ENCODE data around the gene SMARCD1.
"Not testable (repeated sequence)": the region's sequence is repeated elsewhere in the genome, so short reads cannot be mapped to it uniquely, and the experiment has no call there.

The SMARCD1 gene

DNA sequence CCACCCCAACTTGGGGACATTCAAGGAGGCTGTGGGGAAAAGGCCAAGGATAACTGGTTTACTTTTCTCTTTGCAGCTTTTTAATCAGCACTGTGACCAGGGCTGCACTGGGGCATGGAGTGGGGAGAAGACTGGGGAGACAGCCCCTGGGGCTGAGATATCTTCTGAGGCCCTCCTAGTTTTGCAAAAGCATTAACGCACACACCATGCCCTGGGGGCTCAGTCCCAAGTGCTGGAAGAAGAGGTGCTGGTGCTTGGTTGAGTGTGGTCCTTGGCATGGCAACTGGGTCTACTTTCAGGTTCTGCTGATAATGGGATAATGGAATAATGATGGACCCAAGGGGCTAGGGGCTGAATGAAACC is 9.4 kb upstream of the SMARCD1 start:
- DNase-seq (ENCODE audit: low read depth in 1 of 2, low spot score in 1 of 2): no peak

DNA sequence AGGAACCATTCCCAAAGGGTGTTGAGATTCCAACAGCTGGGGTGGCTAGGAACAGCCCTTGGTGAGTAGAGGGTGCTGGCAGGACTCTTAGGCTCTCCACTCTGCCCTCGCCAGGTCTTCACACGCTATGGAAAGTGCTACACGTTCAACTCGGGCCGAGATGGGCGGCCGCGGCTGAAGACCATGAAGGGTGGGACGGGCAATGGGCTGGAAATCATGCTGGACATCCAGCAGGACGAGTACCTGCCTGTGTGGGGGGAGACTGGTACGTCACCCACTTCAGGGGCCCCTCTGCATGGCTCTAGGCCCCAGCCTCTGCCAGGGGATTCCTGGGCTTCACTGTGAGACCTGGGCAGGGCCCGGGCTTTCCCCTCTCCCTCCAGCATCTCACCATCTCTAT is 8.0 kb upstream of the SMARCD1 start:
- DNase-seq (ENCODE audit: low read depth in 1 of 2, low spot score in 1 of 2): no peak

DNA sequence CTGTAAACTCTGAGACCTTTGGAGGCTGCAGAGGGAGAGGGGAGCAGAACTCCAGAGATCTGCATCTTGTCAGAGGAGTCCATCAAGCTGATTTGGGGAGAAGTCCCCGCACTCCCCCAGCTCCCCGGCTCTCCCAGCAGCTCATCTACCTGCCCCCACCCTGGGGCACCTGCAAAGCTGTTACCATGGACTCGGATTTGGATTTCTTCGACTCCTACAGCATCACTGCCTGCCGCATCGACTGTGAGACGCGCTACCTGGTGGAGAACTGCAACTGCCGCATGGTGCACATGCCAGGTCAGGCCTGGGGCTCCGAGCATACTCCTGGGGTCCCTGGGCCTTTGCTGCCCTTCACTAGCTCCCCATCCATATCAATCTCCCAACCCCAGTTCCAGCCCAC is 6.9 kb upstream of the SMARCD1 start:
- DNase-seq (ENCODE audit: low read depth in 1 of 2, low spot score in 1 of 2): no peak

DNA sequence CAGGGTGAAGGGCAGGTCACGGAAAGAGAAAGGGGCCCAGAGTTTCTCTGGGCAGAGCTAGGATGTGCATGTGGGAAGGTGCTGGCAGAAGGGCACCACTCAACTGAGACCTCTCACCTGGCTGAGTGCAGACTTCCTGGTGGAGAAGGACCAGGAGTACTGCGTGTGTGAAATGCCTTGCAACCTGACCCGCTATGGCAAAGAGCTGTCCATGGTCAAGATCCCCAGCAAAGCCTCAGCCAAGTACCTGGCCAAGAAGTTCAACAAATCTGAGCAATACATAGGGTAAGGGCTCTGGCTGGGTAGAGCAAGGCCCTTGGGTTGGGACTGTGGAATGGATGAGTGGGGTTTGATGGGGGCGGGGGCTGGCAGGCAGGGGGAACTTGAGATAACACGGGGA is 5.4 kb upstream of the SMARCD1 start:
- no peak for DNase-seq (ENCODE audit: low read depth in 1 of 2, low spot score in 1 of 2)

DNA sequence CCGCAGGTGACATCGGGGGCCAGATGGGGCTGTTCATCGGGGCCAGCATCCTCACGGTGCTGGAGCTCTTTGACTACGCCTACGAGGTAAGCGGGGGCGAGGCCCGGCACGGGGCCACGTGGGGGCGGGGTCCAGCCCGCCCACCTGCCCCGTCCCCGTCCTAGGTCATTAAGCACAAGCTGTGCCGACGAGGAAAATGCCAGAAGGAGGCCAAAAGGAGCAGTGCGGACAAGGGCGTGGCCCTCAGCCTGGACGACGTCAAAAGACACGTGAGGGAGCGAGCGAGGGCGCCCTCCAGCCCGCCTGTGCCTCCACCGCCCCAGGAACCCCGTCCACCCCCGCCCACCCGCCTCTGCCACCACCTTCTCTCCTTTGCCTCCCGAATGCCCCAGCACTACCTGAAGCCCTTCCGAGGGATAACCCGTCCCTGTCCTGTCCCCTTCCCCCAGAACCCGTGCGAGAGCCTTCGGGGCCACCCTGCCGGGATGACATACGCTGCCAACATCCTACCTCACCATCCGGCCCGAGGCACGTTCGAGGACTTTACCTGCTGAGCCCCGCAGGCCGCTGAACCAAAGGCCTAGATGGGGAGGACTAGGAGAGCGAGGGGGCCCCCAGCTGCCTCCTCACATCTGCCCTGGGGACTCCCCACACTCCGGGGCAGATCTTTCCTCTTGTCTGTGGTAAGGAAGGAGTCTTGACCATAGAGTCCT is 3.9 kb upstream of the SMARCD1 start:
- DNase-seq (ENCODE audit: low read depth in 1 of 2, low spot score in 1 of 2): no peak

DNA sequence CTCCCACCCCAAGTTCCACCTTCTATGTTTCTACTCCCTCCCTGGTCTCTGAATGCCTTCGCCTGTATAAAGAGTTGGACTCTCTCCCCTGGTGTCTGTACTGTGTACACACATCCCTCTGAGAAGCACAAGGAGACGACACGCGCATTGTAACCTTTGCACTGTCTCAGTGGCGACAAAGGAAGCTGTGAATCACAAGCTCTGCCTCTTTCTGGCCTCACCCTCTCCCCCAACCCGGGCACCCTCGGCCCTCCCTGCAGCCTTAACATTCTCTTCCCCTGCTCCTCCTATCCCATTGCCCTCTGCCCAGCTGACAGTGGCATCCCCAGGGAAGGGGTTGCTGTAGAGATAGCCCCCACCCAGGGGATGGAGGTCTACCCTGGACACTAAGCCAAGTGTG is 2.5 kb upstream of the SMARCD1 start:
- no peak for DNase-seq (ENCODE audit: low read depth in 1 of 2, low spot score in 1 of 2)

DNA sequence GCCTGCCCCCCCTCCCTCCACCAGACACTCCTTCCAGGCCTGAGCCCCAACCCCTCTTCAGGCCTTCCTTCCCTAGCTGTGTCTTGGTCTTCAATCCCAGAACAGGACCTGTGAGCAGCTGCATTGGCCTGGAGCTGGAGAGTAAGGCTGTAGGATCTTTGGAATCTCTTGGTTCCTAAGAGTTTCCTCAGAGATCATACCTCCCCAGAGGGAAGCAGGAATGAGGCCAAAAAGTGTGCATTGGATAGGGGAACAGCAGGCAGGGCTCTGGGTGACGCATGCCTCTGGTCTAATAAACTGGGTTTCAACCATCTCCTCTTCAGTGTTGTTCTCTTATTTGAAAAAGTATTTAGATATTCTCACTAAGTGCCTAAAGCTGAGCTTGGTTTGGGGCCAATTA is 1.8 kb upstream of the SMARCD1 start:
- no peak for DNase-seq (ENCODE audit: low read depth in 1 of 2, low spot score in 1 of 2)

DNA sequence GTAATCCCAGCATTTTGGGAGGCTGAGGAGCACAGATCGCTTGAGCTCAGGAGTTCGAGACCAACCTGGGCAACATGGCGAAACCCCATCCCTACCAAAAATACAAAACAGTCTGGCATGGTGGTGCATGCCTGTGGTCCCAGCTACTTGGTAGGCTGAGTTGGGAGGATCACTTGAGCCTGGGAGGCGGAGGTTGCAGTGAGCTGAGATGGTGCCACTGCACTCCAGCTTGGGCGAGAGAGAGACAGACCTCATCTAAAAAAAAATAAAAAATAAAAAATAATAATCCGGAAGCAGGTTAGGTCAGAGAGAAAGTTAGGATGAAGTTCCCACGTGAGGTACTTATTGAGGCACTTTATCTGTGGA is 750 bp upstream of the SMARCD1 start:
- DNase-seq (ENCODE audit: low read depth in 1 of 2, low spot score in 1 of 2): not testable (repeated sequence)

DNA sequence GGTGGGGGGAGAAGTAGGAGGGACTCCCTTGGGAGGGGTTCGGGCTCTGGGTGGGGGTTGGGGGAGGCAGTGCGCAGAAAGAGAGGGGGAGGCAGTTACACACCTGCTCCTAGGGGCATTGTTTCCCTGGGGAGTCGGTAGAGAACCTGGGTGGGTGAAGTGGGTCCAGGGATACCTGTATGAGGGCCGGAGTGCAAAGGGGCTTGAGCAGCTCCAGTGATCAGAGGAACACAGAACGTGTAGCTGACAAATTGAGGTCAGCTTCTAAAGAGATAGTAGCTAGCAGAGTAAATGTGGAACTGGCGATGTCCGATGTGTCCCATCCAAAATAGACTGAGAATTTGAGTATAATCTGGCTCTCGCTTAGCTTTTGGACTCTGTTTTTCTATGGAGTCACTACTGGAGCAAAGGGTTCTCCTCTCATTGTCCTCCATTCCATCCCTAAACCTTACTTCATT is 502 bp downstream of the SMARCD1 start:
- DNase-seq (ENCODE audit: low read depth in 1 of 2, low spot score in 1 of 2): no peak

DNA sequence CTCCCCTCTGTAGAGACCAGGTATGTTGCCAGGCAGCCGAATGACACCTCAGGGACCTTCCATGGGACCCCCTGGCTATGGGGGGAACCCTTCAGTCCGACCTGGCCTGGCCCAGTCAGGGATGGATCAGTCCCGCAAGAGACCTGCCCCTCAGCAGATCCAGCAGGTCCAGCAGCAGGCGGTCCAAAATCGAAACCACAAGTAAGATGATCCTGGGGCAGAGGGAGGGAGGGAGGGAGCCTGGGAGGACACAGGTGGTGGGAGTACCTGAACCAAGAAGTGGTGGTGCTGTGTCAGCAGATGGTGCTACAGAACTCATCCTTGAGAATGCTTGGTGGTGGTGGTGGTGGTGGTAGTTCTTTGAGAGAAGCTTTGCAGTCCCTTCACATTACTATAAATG is 1.0 kb downstream of the SMARCD1 start:
- DNase-seq (ENCODE audit: low read depth in 1 of 2, low spot score in 1 of 2): no peak

DNA sequence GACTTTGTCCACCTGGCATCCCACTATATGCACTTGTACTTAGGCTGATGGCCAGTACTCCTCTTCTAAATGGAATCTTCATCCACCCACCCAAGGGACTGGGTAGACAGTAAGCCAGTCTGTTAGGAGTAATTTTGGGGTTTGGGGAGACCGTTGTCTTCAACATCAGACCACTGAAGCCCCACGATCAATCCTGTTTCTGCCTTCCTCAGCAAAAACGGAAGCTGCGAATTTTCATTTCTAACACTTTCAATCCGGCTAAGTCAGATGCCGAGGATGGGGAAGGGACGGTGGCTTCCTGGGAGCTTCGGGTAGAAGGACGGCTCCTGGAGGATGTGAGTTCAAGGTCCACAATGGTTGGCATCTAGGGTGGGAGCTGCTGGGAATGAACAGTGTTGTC is 2.0 kb downstream of the SMARCD1 start:
- DNase-seq (ENCODE audit: low read depth in 1 of 2, low spot score in 1 of 2): no peak

DNA sequence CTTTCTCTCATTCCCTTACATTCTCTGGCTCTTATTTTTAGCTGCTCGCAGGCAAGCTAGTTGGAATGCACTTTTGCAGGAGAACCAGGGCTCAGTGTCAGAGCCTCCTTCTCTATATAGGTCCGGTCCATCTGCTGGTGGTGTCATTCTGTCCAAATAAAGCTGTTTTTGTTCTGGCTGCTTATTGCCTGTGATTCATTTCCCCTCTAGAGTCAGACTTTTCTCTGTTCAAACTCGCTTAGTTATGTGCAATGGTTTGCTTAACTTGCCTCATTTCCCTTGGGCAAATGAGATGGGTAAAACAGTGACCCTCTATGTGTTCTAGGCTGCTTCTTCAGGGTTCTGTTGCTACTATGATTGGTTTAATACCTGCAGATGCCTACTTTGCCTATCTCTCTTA is 2.9 kb downstream of the SMARCD1 start:
- no peak for DNase-seq (ENCODE audit: low read depth in 1 of 2, low spot score in 1 of 2)

DNA sequence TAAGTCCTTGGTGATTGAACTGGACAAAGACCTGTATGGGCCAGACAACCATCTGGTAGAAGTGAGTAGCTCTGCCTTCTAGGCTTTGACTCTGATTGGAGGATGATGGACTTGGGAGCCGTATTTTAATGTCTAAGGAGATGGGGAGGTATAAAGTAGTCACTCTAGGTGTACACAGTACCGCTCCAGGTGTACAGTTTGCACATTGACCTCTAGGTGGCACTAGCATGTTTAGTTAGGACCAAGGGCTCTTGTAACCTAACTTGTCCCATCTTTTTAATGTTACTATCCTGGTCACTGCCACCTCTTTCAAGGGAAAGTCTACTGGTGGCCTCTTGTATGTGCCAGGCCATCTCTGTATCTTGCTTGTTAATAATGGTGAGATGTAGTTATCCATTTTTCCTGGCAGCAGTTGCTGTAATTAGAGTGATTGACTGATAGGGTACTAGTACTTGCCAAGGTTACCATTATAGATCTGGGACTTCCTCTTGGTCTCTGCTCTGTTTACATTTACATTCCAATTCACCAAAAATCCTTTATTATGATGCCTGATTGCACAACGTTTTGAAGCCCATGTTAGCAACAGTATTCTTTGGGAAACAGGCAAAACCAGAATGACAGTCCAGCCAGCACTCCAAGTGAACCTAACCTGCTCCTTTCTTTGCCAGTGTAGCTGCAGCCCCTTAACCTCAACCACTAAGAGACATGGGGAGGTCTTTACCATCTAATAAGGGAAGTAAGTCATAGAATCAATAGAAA is 3.6 kb downstream of the SMARCD1 start:
- peak in 1 of 2 donors; percentile 40 for DNase-seq (ENCODE audit: low read depth in 1 of 2, low spot score in 1 of 2)

DNA sequence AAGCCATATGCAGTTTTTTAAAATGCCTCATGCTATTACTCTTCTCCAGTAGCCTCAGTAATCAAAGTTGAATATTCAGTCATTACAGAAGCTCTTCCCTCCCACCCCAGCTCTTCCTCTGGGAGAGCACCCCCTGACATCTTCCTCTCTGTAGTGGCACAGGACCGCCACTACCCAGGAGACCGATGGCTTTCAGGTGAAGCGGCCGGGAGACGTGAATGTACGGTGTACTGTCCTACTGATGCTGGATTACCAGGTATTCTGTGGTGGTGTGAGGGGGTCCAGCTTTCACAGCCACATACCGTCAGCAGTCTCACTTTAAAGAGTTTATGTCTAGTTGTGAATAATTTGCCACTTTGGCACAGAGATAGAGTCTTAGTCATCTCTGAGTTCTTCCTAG is 4.6 kb downstream of the SMARCD1 start:
- no peak for DNase-seq (ENCODE audit: low read depth in 1 of 2, low spot score in 1 of 2)

DNA sequence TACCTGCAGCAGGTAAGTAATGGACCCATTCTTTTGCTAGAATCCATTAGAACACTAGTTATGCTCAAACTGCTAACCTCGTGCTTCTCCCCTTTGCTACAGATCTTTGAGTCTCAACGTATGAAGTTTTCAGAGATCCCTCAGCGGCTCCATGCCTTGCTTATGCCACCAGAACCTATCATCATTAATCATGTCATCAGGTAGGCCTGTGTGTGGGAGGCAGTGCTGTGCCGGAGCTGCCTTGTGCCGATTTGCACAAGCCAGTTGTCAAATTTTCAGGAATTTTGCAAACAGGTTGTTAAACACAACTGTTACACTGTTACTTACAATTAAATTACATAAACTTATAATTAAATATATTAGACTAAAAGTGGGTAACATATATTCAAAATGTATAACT is 5.2 kb downstream of the SMARCD1 start:
- no peak for DNase-seq (ENCODE audit: low read depth in 1 of 2, low spot score in 1 of 2)

DNA sequence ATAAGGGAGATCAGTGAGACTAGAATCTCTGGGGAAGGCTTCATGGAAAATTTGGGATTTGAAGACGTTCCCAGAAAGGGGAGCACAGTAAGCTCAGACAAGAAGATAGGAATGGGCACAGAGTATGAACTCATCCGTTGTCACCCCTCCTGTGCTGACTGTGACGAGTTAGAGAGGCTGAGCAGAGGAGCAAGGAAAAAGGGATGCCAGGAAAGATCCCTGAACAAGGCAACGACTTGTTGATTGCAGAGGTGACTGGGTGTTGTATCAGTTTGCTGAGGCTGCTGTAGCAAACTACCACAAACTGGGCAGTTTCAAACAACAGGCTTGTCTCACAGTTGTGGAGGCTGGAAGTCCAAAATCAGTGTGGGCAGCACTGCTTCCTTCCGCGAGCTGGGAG is 12.8 kb downstream of the SMARCD1 start:
- no peak for DNase-seq (ENCODE audit: low read depth in 1 of 2, low spot score in 1 of 2)

DNA sequence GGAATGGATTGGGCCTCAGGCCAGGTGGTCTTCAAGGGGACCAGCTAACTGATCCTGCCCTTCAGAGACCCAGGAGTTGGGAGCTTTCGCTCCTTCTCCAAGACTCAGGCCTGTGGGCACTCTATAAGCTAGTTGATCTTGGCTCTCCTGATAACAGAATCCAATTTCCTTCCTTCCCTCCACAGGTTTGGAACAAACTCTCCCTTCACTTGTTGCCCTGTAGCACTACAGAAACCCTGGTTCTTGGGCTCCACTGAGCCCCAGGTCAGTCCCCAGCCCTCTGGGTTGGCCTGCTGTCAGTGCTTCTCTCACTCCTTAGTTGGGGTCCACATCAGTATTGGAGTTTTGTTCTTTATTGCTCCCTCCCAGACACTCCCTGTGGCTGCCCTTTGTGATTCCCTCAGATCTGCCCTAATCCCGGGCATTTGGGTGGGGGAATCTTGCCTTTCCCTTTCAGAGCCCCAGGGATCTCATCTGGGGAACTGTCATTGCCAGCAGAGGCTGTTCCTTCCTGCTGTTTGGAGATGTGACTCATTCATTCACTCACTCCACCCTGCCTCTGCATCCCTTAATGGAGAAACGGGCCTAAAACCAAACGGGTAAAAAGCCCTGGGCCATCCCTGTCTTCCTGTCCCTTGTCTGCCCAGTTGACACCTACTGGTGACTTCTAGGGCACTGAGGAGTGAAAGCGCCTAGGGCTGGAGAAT is 14.3 kb downstream of the SMARCD1 start:
- DNase-seq (ENCODE audit: low read depth in 1 of 2, low spot score in 1 of 2): no peak

DNA sequence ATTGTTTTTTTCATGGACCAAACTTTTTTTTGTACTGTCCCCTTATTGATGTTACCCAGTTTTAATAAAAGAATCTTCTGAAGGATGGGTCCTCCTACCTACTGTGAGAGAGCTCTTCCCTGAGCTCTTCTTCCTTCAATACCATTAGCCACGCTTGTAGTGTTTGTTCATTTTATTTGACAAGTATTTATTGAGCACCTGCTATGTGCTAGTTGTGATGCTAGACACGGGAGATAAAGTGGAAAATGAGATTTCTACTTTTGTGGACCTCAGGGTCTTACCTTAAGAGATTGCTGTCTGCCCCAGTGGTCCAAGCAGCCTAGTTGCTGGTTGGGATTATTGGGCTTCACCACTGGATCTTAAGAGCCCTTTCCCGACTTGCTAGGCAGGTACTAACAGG is 15.4 kb downstream of the SMARCD1 start:
- DNase-seq (ENCODE audit: low read depth in 1 of 2, low spot score in 1 of 2): no peak

DNA sequence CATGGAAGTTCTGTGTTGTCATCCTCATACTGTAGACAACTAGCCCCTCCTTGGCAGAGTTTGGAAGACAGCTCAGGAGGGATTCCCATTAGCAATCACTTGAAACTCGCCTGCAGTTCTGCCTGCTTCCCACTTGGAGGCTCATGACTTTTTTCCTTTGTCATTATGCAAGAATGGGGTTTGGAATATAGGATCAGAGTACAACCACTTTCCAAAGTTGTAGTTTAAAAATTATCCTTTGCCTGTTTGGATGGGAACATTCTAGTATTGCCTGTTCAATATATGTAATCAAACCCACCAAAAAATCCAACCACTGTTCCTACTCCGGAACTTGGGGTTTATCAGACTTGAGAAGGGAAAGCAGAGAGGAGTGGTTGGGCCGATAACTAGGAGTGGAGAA is 16.5 kb downstream of the SMARCD1 start:
- no peak for DNase-seq (ENCODE audit: low read depth in 1 of 2, low spot score in 1 of 2)

DNA sequence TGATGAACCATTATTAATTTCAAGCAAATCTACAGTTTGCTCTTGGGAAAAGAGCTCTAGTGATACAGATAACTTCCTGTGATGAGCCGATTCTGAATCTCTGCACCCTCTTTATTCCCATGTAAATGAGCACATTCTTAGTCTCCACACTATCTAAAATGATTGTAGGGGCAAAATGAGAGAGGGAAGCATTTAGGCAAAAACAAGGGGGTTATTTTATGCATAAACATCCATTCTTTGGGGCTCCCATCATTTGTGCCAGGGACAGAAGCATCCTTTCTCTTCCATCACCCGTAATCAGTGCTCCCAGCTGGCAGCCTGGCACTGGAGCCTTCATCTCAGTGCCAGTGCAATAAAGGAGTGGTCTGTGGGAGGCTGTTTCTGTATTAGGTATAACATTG is 17.0 kb downstream of the SMARCD1 start:
- DNase-seq (ENCODE audit: low read depth in 1 of 2, low spot score in 1 of 2): no peak

DNA sequence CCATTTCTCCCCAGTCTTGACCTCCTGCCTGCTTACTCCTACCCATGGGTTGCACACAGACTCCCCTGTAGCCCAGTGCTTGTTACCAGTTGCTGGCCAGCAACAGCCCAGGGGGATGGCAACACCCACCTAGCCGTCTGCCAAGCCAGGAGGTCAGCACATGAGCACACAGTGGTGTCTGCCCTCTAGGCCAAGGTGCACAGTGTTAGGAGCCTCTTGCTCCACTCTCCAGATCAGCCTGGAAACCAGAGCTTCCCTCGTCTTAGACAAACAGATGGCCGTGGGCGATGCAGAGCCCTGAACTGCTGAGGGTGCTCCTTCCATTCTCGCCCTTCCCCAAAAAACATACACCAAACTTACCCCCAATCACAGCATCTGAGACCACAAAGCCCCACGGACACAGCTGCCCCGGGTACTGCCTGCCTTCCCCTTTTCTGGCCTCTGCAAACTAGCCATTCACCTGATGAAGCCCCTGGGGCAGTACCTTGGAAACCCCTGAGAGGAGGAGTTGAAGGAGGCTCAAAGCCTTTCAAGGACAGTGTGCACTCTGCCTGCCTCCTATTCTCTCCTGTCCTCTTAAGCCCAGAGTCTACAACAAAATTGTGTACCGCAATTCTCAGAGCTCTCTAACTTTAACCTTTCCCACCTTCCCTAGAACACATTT is 17.6 kb downstream of the SMARCD1 start:
- DNase-seq (ENCODE audit: low read depth in 1 of 2, low spot score in 1 of 2): no peak

DNA sequence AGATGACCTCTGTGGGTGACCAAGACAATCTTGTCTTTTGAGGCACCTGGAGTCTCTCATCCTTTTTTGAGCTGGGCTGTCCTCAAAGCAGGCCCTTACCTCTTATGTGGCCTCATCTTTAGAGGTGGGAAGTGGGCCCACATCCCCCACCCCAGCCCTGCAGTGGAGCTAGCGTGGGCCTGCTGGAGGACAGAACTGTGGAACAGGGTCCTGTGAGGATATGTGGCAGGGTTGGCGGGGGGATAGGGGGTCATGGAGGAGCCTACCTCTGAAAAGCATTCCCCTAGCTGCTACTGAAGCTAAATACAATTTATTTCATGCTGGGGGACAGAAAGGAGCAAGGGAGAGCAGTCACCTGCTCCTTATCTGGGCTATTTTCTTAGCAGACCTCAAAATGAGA is 18.2 kb downstream of the SMARCD1 start:
- no peak for DNase-seq (ENCODE audit: low read depth in 1 of 2, low spot score in 1 of 2)

All from activated CD4-positive, alpha-beta T cell treated with anti-CD3 and anti-CD28 coated beads, Interleukin-2, amount 50 U/mL, for 24 hours (primary cell).